GM12872 (cell line): ENCODE results near the gene FAM149B1.

Experiments used
- CTCF ChIP-seq: IDR thresholded peaks from 3 replicates; pipeline ENCODE4 v1.5.1; 2011; ENCODE audit warnings: low read depth, mild to moderate bottlenecking, low read length, moderate library complexity; ENCODE audit not compliant: insufficient read depth

FAM149B1 gene

GRCh38 chr10:73167783-73168464, at the start of gene FAM149B1, which contains the start of gene ECD:
TSS of gene FAM149B1 (plus strand) at chr10:73168119. CDS start at chr10:73168340, 221 bp downstream.
TSS of gene ECD (minus strand) at chr10:73168008. CDS start at chr10:73163937, 4,071 bp downstream.
- TF ChIP-seq CTCF = peak; percentile 21; the same call in 1 of the 3 replicates

GRCh38 chr10:73119457-73119856, 48.5 kb upstream of the FAM149B1 start:
- no peak for TF ChIP-seq CTCF

GRCh38 chr10:73119952-73120351, 48.0 kb upstream of the FAM149B1 start:
- no peak for TF ChIP-seq CTCF

GRCh38 chr10:73126343-73126742, 41.6 kb upstream of the FAM149B1 start:
- no peak for TF ChIP-seq CTCF

- TF ChIP-seq CTCF = no peak
Observed at GRCh38 chr10:73131301-73131700, 36.6 kb upstream of the FAM149B1 start.

GRCh38 chr10:73131913-73132686, 35.8 kb upstream of the FAM149B1 start:
- no peak for TF ChIP-seq CTCF

- TF ChIP-seq CTCF = no peak
Observed at GRCh38 chr10:73134727-73135126, 33.2 kb upstream of the FAM149B1 start.
